GM12891 (cell line): Measurements from ENCODE around the gene RNF217.

Experiments used
- DNase-seq: peaks from one replicate; pipeline ENCODE4 v3.0.0; 2011; ENCODE audit warnings: low spot score; ENCODE audit not compliant: insufficient read length
- FAIRE-seq: peaks from 2 replicates; lab custom pipeline; 2011; peaks lifted over from hg19 to GRCh38; lab: Jason Lieb, UNC
- PAX5 ChIP-seq: IDR thresholded peaks from 2 replicates; pipeline ENCODE4 v1.6.1; 2011; ENCODE audit warnings: low read length, moderate library complexity, mild to moderate bottlenecking; ENCODE audit not compliant: insufficient read depth, severe bottlenecking
- POLR2A ChIP-seq: IDR thresholded peaks from 2 replicates; pipeline ENCODE4 v1.6.1; 2011; ENCODE audit warnings: low read depth, low read length, control low read depth
- POLR2AphosphoS5 ChIP-seq: IDR thresholded peaks from 2 replicates; pipeline ENCODE4 v1.6.1; 2011; ENCODE audit warnings: low read depth, low read length, control low read depth
- POU2F2 ChIP-seq: IDR thresholded peaks from 2 replicates; pipeline ENCODE4 v1.6.1; 2011; ENCODE audit warnings: low read depth, mild to moderate bottlenecking, control low read depth, low read length, moderate library complexity
- SPI1 ChIP-seq: IDR thresholded peaks from 2 replicates; pipeline ENCODE4 v1.6.1; 2011; ENCODE audit warnings: low read depth, low read length, control low read depth
- TAF1 ChIP-seq: IDR thresholded peaks from 2 replicates; pipeline ENCODE4 v1.6.1; 2011; ENCODE audit warnings: low read depth, low read length, control low read depth

RNF217 gene

GRCh38 chr6:124974771-124975377 lies 12.6 kb downstream of the RNF217 start:
- DNase-seq (no peak), FAIRE-seq (no peak)
- no peak for TF ChIP-seq POLR2A

- no peak for DNase-seq
- no peak for TF ChIP-seq TAF1
- TF ChIP-seq POLR2AphosphoS5, result no peak
- TF ChIP-seq POU2F2, result no peak
- TF ChIP-seq SPI1, result no peak
- no peak for TF ChIP-seq POLR2A
- TF ChIP-seq PAX5, result no peak
- no peak for FAIRE-seq
Measured at GRCh38 chr6:124977067-124977908, 15.1 kb downstream of the RNF217 start.

- FAIRE-seq, result no peak
- DNase-seq, result no peak
- TF ChIP-seq POLR2A, result no peak
- TF ChIP-seq SPI1, result no peak
- TF ChIP-seq POLR2AphosphoS5, result no peak
- no peak for TF ChIP-seq PAX5
- TF ChIP-seq POU2F2, result no peak
- no peak for TF ChIP-seq TAF1
Measured at GRCh38 chr6:124978451-124979293, 16.4 kb downstream of the RNF217 start.

- DNase-seq (no peak), FAIRE-seq (no peak)
- no peak for TF ChIP-seq POLR2A
Measured at GRCh38 chr6:124979294-124979678, 17.0 kb downstream of the RNF217 start.

GRCh38 chr6:124982669-124983068 lies 20.4 kb downstream of the RNF217 start:
- FAIRE-seq (no peak), DNase-seq (no peak)
- no peak for TF ChIP-seq POLR2A

GRCh38 chr6:124983383-124984083 lies 21.3 kb downstream of the RNF217 start:
- DNase-seq (no peak), FAIRE-seq (no peak)
- TF ChIP-seq POU2F2 (no peak), POLR2AphosphoS5 (no peak), POLR2A (no peak), PAX5 (no peak), SPI1 (no peak), TAF1 (no peak)

- no peak for DNase-seq
- no peak for FAIRE-seq
Measured at GRCh38 chr6:124984668-124985338, 22.6 kb downstream of the RNF217 start.

GRCh38 chr6:124986164-124986563 lies 23.9 kb downstream of the RNF217 start:
- no peak for TF ChIP-seq TAF1
- TF ChIP-seq POU2F2, result no peak
- TF ChIP-seq POLR2AphosphoS5, result no peak
- no peak for TF ChIP-seq POLR2A
- TF ChIP-seq PAX5, result no peak
- TF ChIP-seq SPI1, result no peak
- DNase-seq (no peak), FAIRE-seq (no peak)

More at GRCh38 chr6:124984668-124985338, 22.6 kb downstream of the RNF217 start:
- TF ChIP-seq POLR2A (no peak), POLR2AphosphoS5 (no peak), POU2F2 (no peak)

- FAIRE-seq (no peak), DNase-seq (no peak)
- no peak for TF ChIP-seq SPI1
- TF ChIP-seq TAF1, result no peak
- no peak for TF ChIP-seq POLR2AphosphoS5
- no peak for TF ChIP-seq POU2F2
- no peak for TF ChIP-seq POLR2A
Measured at GRCh38 chr6:124987291-124987690, 25.1 kb downstream of the RNF217 start.
